ENCODE measurements around the gene MRRF.
A peak's percentile ranks its signal among the peaks of the same experiment; 100 is the strongest.

The MRRF gene

GRCh38 chr9:122264360-122265148 is at the start of gene MRRF, which contains the start of gene RBM18:
MRRF (plus strand) TSS chr9:122264882; CDS start chr9:122270892, 6,010 bp downstream.
RBM18 (minus strand) TSS chr9:122264840; CDS start chr9:122261492, 3,348 bp downstream.
- intact Hi-C loops (cut with DNase I; ENCODE audit: low total_unique reads), result no loop called here

GRCh38 chr9:122215663-122216062 is 49.0 kb upstream of the MRRF start:
- no peak for TF ChIP-seq CTCF (IDR thresholded peaks at IDR 0.05)
- peaks cover 8 to 96% of the 10 kb centered on the region in 2 donors for H3K27me3 ChIP-seq
- H3K9me3 ChIP-seq, result no peaks in the 10 kb centered on the region
- no peak for DNase-seq
- H3K36me3 ChIP-seq, result no peaks in the 10 kb centered on the region
- peaks cover 0 to 47% (median 29%) of the 10 kb centered on the region in 4 donors for H3K4me1 ChIP-seq
- intact Hi-C loops (cut with DNase I; ENCODE audit: low total_unique reads), result no loop called here
- H3K27ac ChIP-seq, result no peak overlapping the region
- H3K4me3 ChIP-seq, result no peak overlapping the region

More at GRCh38 chr9:122264360-122265148, at the start of gene MRRF, which contains the start of gene RBM18:
- DNase-seq, result peak; percentile 88 to 94
- peak within 1 kb of the TSS; percentile 64 to 71 for H3K4me3 ChIP-seq
- no peaks in the 10 kb centered on the region for H3K27me3 ChIP-seq
- H3K9me3 ChIP-seq, result no peaks in the 10 kb centered on the region
- peaks cover 0 to 43% (median 39%) of the 10 kb centered on the region in 4 donors for H3K4me1 ChIP-seq
- peaks cover 14 to 15% (median 15%) of the 10 kb centered on the region in 3 donors for H3K36me3 ChIP-seq
- TF ChIP-seq CTCF (IDR thresholded peaks at IDR 0.05), result no peak
- H3K27ac ChIP-seq, result peak within 1 kb of the TSS; percentile 82 to 90

- TF ChIP-seq CTCF (IDR thresholded peaks at IDR 0.05), result no peak
- Histone ChIP-seq H3K27me3 (peaks cover 8 to 96% of the 10 kb centered on the region in 2 donors), H3K4me1 (peaks cover 0 to 52% (median 29%) of the 10 kb centered on the region in 4 donors), H3K27ac (no peak overlapping the region), H3K4me3 (no peak overlapping the region), H3K9me3 (no peaks in the 10 kb centered on the region), H3K36me3 (no peaks in the 10 kb centered on the region)
- intact Hi-C loops (cut with DNase I; ENCODE audit: low total_unique reads), result no loop called here
- DNase-seq, result no peak
Measured at GRCh38 chr9:122216138-122216797, 48.4 kb upstream of the MRRF start.

- TF ChIP-seq CTCF (IDR thresholded peaks at IDR 0.05), result no peak
- H3K36me3 ChIP-seq, result no peaks in the 10 kb centered on the region
- no peaks in the 10 kb centered on the region for H3K9me3 ChIP-seq
- H3K4me3 ChIP-seq, result no peak overlapping the region
- H3K4me1 ChIP-seq, result peaks cover 0 to 56% (median 29%) of the 10 kb centered on the region in 4 donors
- intact Hi-C loops (cut with DNase I; ENCODE audit: low total_unique reads), result no loop called here
- peaks cover 8 to 96% of the 10 kb centered on the region in 2 donors for H3K27me3 ChIP-seq
- DNase-seq, result no peak
- H3K27ac ChIP-seq, result no peak overlapping the region
Measured at GRCh38 chr9:122216798-122217418, 47.8 kb upstream of the MRRF start.

- H3K9me3 ChIP-seq, result no peaks in the 10 kb centered on the region
- DNase-seq, result no peak
- intact Hi-C loops (cut with DNase I; ENCODE audit: low total_unique reads), result no loop called here
- peaks cover 8 to 96% of the 10 kb centered on the region in 2 donors for H3K27me3 ChIP-seq
- H3K27ac ChIP-seq, result no peak overlapping the region
- TF ChIP-seq CTCF (IDR thresholded peaks at IDR 0.05), result no peak
- H3K4me3 ChIP-seq, result no peak overlapping the region
- peaks cover 0 to 56% (median 29%) of the 10 kb centered on the region in 4 donors for H3K4me1 ChIP-seq
- no peaks in the 10 kb centered on the region for H3K36me3 ChIP-seq
Measured at GRCh38 chr9:122217640-122218039, 47.0 kb upstream of the MRRF start.
